Suprapubic skin (tissue), 4 donors: ENCODE data around the gene LIPF.

ENCODE experiments used
- EP300 ChIP-seq: sonication (generic); formaldehyde crosslinking; IDR thresholded peaks from one replicate; pipeline ENCODE4 v1.6.1; 2017; ENCODE audit warnings: antibody characterized with exemption
- POLR2A ChIP-seq, 2 donors: fragments of 450-650 bp; IDR thresholded peaks; one replicate each; pipeline ENCODE4 v1.6.1; 2017; ENCODE audit warnings: antibody characterized with exemption in 2 of 2, mild to moderate bottlenecking in 2 of 2, moderate library complexity in 2 of 2
- POLR2AphosphoS5 ChIP-seq, 3 donors: sonication (generic); formaldehyde crosslinking; IDR thresholded peaks; one replicate each; pipeline ENCODE4 v1.6.1; 2017; ENCODE audit warnings: antibody characterized with exemption in 3 of 3
- TF ChIP-seq, protein P1 (sequence below), 2 donors: fragments of 200-600 bp in 1 of 2; fragments of 450-650 bp in 1 of 2; sonication (generic) in 1 of 2; IDR thresholded peaks; one replicate each; pipeline ENCODE4 v1.5.1; 2016 to 2019; ENCODE audit warnings: antibody characterized with exemption in 2 of 2, mild to moderate bottlenecking in 1 of 2, moderate library complexity in 1 of 2

DNA sequence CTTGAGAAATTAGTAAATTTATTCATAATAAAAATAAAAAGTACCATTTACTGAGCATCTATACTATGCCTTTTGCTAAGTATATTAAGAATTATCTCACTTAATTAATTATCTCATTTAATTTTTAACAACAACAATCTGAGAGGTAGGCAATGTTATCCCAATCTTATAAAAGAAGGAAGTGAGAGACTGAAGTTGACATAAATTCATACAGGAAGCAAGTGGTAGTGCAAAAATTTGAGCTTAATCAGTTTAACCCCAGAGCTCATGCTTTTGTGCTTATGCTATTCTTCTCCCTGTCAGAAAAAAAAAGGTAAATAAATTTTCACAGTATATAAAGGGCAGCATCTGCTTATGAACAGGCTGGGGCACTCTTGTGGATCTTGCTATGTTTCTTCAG lies 2.7 kb upstream of the LIPF start:
- TF ChIP-seq, protein P1, sequence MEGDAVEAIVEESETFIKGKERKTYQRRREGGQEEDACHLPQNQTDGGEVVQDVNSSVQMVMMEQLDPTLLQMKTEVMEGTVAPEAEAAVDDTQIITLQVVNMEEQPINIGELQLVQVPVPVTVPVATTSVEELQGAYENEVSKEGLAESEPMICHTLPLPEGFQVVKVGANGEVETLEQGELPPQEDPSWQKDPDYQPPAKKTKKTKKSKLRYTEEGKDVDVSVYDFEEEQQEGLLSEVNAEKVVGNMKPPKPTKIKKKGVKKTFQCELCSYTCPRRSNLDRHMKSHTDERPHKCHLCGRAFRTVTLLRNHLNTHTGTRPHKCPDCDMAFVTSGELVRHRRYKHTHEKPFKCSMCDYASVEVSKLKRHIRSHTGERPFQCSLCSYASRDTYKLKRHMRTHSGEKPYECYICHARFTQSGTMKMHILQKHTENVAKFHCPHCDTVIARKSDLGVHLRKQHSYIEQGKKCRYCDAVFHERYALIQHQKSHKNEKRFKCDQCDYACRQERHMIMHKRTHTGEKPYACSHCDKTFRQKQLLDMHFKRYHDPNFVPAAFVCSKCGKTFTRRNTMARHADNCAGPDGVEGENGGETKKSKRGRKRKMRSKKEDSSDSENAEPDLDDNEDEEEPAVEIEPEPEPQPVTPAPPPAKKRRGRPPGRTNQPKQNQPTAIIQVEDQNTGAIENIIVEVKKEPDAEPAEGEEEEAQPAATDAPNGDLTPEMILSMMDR (IDR thresholded peaks at IDR 0.05), result no peak
- no peak for TF ChIP-seq EP300
- no peak for TF ChIP-seq POLR2A (IDR thresholded peaks at IDR 0.05)
- no peak for TF ChIP-seq POLR2AphosphoS5 (IDR thresholded peaks at IDR 0.05)
